ENCODE data around the gene BRD7.

The BRD7 gene

GRCh38 chr16:50377001-50377400, 8.2 kb upstream of the BRD7 start:
- TF ChIP-seq CTCF (conservative IDR thresholded peaks at IDR 0.05; ENCODE audit: low read length), result no peak
- H3K4me3 ChIP-seq (ENCODE audit: low read length), result no peak overlapping the region
- DNase-seq (ENCODE audit: low read depth), result no peak

DNA sequence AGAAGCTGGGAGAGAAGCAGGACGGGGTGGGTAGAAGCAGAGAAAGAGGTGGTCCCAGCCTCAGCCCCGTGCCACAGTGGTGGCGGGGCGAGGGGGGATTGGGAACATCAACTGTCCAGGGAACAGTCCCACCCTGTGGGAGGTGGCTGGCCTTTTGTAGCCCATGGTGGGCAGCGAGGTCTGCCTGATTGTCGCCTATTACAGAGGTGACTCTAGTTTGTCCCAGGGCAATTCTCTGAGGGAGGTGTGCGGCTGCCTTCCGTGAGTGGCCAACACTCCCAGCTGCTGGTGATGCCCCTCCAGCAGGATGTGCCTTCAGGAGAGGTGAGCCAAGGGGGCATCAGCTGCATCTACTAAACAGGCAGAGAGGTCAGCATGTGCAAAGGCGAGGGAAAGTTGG, 5.0 kb upstream of the BRD7 start:
- DNase-seq (ENCODE audit: low read depth), result no peak

GRCh38 chr16:50373345-50373701, 4.5 kb upstream of the BRD7 start:
- DNase-seq (ENCODE audit: low read depth), result no peak
- no peak overlapping the region for H3K4me3 ChIP-seq (ENCODE audit: low read length)
- no peak for TF ChIP-seq CTCF (conservative IDR thresholded peaks at IDR 0.05; ENCODE audit: low read length)

More for the DNA sequence above, 5.0 kb upstream of the BRD7 start:
- no peak overlapping the region for H3K4me3 ChIP-seq (ENCODE audit: low read length)
- TF ChIP-seq CTCF (conservative IDR thresholded peaks at IDR 0.05; ENCODE audit: low read length), result no peak

- no peak overlapping the region for H3K4me3 ChIP-seq (ENCODE audit: low read length)
- DNase-seq (ENCODE audit: low read depth), result peak; percentile 41
- TF ChIP-seq CTCF (conservative IDR thresholded peaks at IDR 0.05; ENCODE audit: low read length), result no peak
Measured at GRCh38 chr16:50372611-50373344, 4.0 kb upstream of the BRD7 start.

DNA sequence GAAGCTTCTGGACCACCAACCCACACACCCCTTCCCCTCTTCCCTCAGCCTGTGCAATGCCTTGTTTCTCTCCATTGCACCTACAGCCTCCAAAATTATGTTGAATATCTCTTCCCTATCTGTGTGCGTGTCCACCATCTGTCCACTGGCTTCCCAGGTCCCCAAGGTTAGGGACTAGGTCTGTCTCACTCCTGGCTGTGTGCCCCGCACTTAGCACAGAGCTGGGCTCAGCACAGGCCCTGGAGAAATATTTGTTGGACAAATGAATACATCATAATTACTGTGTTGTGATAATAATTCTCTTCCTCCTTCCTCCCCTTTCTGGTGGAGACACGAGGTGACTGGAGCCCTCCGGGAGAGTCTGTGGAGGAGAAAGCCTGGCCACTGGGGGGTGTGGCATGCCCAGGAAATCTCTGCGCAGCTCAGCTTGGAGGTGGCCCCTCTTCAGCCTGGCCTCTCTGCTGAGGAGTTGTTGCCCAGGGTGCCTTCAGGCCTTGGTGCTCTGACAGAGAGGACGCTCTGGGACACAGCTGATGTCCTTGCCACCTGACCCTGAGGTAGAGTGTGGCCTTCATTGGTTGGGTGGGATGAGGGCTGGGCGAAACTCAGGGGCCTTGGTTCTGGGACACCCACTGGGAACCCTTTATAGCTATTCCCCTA, 3.3 kb upstream of the BRD7 start:
- peak; percentile 43 for DNase-seq (ENCODE audit: low read depth)
- no peak overlapping the region for H3K4me3 ChIP-seq (ENCODE audit: low read length)
- peak; percentile 57 for TF ChIP-seq CTCF (conservative IDR thresholded peaks at IDR 0.05; ENCODE audit: low read length)

- TF ChIP-seq CTCF (conservative IDR thresholded peaks at IDR 0.05; ENCODE audit: low read length), result no peak
- no peak overlapping the region for H3K4me3 ChIP-seq (ENCODE audit: low read length)
- no peak for DNase-seq (ENCODE audit: low read depth)
Measured at GRCh38 chr16:50371036-50371716, 2.4 kb upstream of the BRD7 start.
